GM12878 (cell line): Measurements from ENCODE around the gene CRAMP1. TPM values are rescaled to one million over a fixed set of nuclear protein-coding genes. Genes with fewer than 3 reads are reported as not detected.

Experiments used
- ATAC-seq: fragments of 200-7000 bp; cut with Tn5 transposase; 3 replicates; pipeline ENCODE4 v1.9.1; 2020; ENCODE audit warnings: mild to moderate bottlenecking, moderate library complexity
- BruUV-seq: library from RNA; stranded (reverse); fragments of 400-500 nt; replicated peaks from 2 replicates; lab custom pipeline; 2021; lab: Mats Ljungman, UMichigan
- CTCF ChIA-PET: fragments of 300-600 bp; sonication (Branson Sonifier 250); formaldehyde crosslinking; extraction: SDS; loops from one replicate; lab custom pipeline; 2021; ENCODE audit warnings: inconsistent platforms; lab: Yijun Ruan, JAX
- POLR2A ChIA-PET: fragments of 350-600 bp; formaldehyde crosslinking; extraction: SDS; loops from one replicate; lab custom pipeline; 2021; ENCODE audit warnings: inconsistent platforms; lab: Charles Lee
- RAD21 ChIA-PET: fragments of 300-600 bp; sonication (Branson Sonifier 250); formaldehyde crosslinking; loops from one replicate; lab custom pipeline; 2023; ENCODE audit warnings: antibody characterized with exemption; ENCODE audit not compliant: unreplicated experiment; lab: Charles Lee
- SMC1A ChIA-PET: fragments of 300-600 bp; sonication (Branson Sonifier 250); formaldehyde crosslinking; loops from one replicate; lab custom pipeline; 2023; ENCODE audit not compliant: unreplicated experiment, uncharacterized antibody; lab: Charles Lee
- DNase-seq: peaks from one replicate; pipeline ENCODE4 v3.0.0-alpha.2; 2011; ENCODE audit warnings: low read depth, low spot score
- FAIRE-seq: peaks from 3 replicates; lab custom pipeline; 2011; peaks lifted over from hg19 to GRCh38; lab: Jason Lieb, UNC
- H2AFZ ChIP-seq: 2 replicates; pipeline ENCODE4 v1.6.0; 2011; ENCODE audit warnings: low read depth, low read length, control low read depth; ENCODE audit not compliant: control insufficient read depth
- H3K27ac ChIP-seq: 2 replicates; pipeline ENCODE4 v1.5.1; 2011; ENCODE audit warnings: control low read depth; ENCODE audit not compliant: control insufficient read depth, insufficient read depth
- H3K27me3 ChIP-seq, 2 experiments: replicated peaks in 1 of 2; 2 replicates each; pipeline versions ENCODE4 v1.6.0 to v1.6.1; 2011; ENCODE audit warnings: low read length in 1 of 2; ENCODE audit not compliant: control insufficient read depth in 2 of 2, insufficient read depth in 2 of 2
- H3K36me3 ChIP-seq, 2 experiments: 2 replicates each; pipeline ENCODE4 v1.5.1; 2011; ENCODE audit warnings: low read length in 1 of 2; ENCODE audit not compliant: control insufficient read depth in 2 of 2, insufficient read depth in 2 of 2
- H3K4me1 ChIP-seq: 2 replicates; pipeline ENCODE4 v1.6.1; 2011; ENCODE audit warnings: mild to moderate bottlenecking, low read length, moderate library complexity, mixed read lengths; ENCODE audit not compliant: control insufficient read depth, insufficient read depth
- H3K4me2 ChIP-seq: 2 replicates; pipeline ENCODE4 v1.6.0; 2011; ENCODE audit warnings: control low read depth; ENCODE audit not compliant: control insufficient read depth, insufficient read depth
- H3K4me3 ChIP-seq: fragments of 200-600 bp; sonication (generic); 2 replicates; pipeline ENCODE4 v1.5.1; 2016
- H3K79me2 ChIP-seq: 2 replicates; pipeline ENCODE4 v1.6.0; 2011; ENCODE audit warnings: low read length; ENCODE audit not compliant: control insufficient read depth, insufficient read depth
- H3K9ac ChIP-seq: 2 replicates; pipeline ENCODE4 v1.8.0; 2011; ENCODE audit warnings: low read length, control low read depth, mixed read lengths; ENCODE audit not compliant: control insufficient read depth, insufficient read depth
- H3K9me3 ChIP-seq: replicated peaks from 3 replicates; pipeline ENCODE4 v1.5.1; 2011; ENCODE audit warnings: mild to moderate bottlenecking, low read length; ENCODE audit not compliant: control insufficient read depth, insufficient read depth
- H4K20me1 ChIP-seq: 2 replicates; pipeline ENCODE4 v1.6.0; 2011; ENCODE audit not compliant: control insufficient read depth, insufficient read depth
- BRCA1 ChIP-seq: IDR thresholded peaks from 2 replicates; pipeline ENCODE4 v1.6.1; 2011; ENCODE audit warnings: low read depth, low read length, improper control_type of control experiment
- EED ChIP-seq: sonication (generic); IDR thresholded peaks from 2 replicates; pipeline ENCODE4 v1.6.1; 2016; ENCODE audit warnings: antibody characterized with exemption, low read depth
- HCFC1 ChIP-seq: fragments of 150-350 bp; IDR thresholded peaks from 2 replicates; pipeline ENCODE4 v1.6.1; 2014; ENCODE audit warnings: low read length
- IKZF1 ChIP-seq: fragments of 450-650 bp; conservative IDR thresholded peaks from 2 replicates; pipeline ENCODE4 v1.6.1; 2017; ENCODE audit warnings: antibody characterized with exemption, mild to moderate bottlenecking
- NR2C2 ChIP-seq: IDR thresholded peaks from 2 replicates; pipeline ENCODE4 v1.6.1; 2011; ENCODE audit warnings: borderline replicate concordance, low read depth; ENCODE audit not compliant: control insufficient read depth, insufficient read length
- POU2F2 ChIP-seq: IDR thresholded peaks from 3 replicates; pipeline ENCODE4 v1.6.1; 2011; ENCODE audit warnings: low read depth, mild to moderate bottlenecking, low read length, borderline replicate concordance
- RFX5 ChIP-seq: IDR thresholded peaks from 2 replicates; pipeline ENCODE4 v1.6.1; 2011; ENCODE audit warnings: low read depth, low read length, improper control_type of control experiment
- RUNX3 ChIP-seq: IDR thresholded peaks from 2 replicates; pipeline ENCODE4 v1.6.1; 2012; ENCODE audit warnings: low read length, inconsistent platforms
- SMAD1 ChIP-seq: fragments of 450-650 bp; IDR thresholded peaks from 2 replicates; pipeline ENCODE4 v1.6.1; 2018; ENCODE audit warnings: mild to moderate bottlenecking, low read depth; ENCODE audit not compliant: partially characterized antibody
- SMARCA5 ChIP-seq: fragments of 450-650 bp; IDR thresholded peaks from 2 replicates; pipeline ENCODE4 v1.6.1; 2017; ENCODE audit warnings: mild to moderate bottlenecking
- ZBED1 ChIP-seq: IDR thresholded peaks from 2 replicates; pipeline ENCODE4 v1.6.1; 2016; ENCODE audit warnings: borderline replicate concordance
- ZNF622 ChIP-seq: fragments of 450-650 bp; IDR thresholded peaks from 2 replicates; pipeline ENCODE4 v1.6.1; 2017; ENCODE audit warnings: mild to moderate bottlenecking, inconsistent platforms
- ZZZ3 ChIP-seq: IDR thresholded peaks from 2 replicates; pipeline ENCODE4 v1.6.1; 2011; ENCODE audit warnings: low read depth; ENCODE audit not compliant: control insufficient read depth, insufficient read length
- WGBS: methylation state at CpG from one replicate; pipeline ENCODE4 v1.1.6; 2016; ENCODE audit warnings: low lambda C conversion rate; ENCODE audit not compliant: insufficient replicate concordance, insufficient coverage; ENCODE audit errors: missing lambda C conversion rate; 5-methylcytosine and 5-hydroxymethylcytosine counted together
- in situ Hi-C: fragments of 300-500 bp; cut with MboI; formaldehyde crosslinking; loops from 9 replicates; pipeline ENCODE4 v1.14.3; 2018; ENCODE audit warnings: mixed read lengths
- intact Hi-C: fragments of 100-400 bp; cut with micrococcal nuclease; formaldehyde crosslinking; loops from one replicate; pipeline ENCODE4 v1.14.2; 2022; ENCODE audit not compliant: unreplicated experiment
- polyA plus RNA-seq, 11 experiments: library from polyadenylated mRNA; depleted of rRNA in 4 of 11; unstranded in 6 of 11; stranded (reverse) in 5 of 11; fragments of >200 nt; fragmentation: Nextera tagmentation in 4 of 11; fragmentation: Illumina TruSeq in 1 of 11; extraction: Ambion mirVana in 4 of 11; extraction: Trizol in 1 of 11; gene quantifications; 1 replicate in 1 of 11; 2 replicates in 10 of 11; pipeline versions ENCODE4 v1.2.1 to v1.2.3, GENCODE V29; 2011 to 2016; ENCODE audit warnings: inconsistent platforms in 2 of 11, missing spikeins in 2 of 11, low read depth in 1 of 11
- total RNA-seq, 4 experiments: library from RNA; depleted of rRNA in 3 of 4; stranded (reverse); fragments of >200 nt in 3 of 4; fragmentation: Illumina TruSeq in 1 of 4; extraction: Trizol in 1 of 4; gene quantifications; 2 replicates each; pipeline versions ENCODE4 v1.2.1 to v1.2.3, GENCODE V29; 2013 to 2021
- TF ChIP-seq, protein P1 (sequence below): fragments of 450-650 bp; formaldehyde crosslinking; IDR thresholded peaks from 2 replicates; pipeline ENCODE4 v1.5.0; 2022; ENCODE audit warnings: mild to moderate bottlenecking, missing genetic modification characterization

Gene CRAMP1
- total and polyA plus RNA-seq, 10 of the 15 experiments (the other 5 are each of a cell fraction or from before 2014, with no cell fraction given): 0.37 to 9.8 (median 3.9) TPM

DNA sequence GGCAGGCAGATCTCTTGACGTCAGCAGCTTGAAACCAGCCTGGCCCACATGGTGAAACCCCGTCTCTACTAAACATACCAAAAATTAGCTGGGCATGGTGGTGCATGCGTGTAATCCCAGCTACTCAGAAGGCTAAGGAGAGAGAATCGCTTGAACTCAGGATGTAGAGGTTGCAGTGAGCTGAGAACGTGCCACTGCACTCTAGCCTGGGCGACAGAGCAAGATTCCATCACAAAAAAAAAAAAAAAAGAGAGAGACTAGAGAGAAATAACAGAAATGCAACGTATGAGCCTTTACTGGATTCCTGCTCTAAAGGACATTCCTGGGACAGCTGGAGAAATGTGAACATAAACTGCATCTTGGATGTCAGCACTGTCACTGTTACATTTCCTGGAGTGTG lies 11.1 kb upstream of the CRAMP1 start:
- TF ChIP-seq ZBED1 (no peak), SMARCA5 (no peak), RUNX3 (no peak), IKZF1 (no peak), RFX5 (no peak), BRCA1 (no peak), ZNF622 (no peak), SMAD1 (no peak)
- TF ChIP-seq, all 136 proteins: peak for 0
- no peaks in the 10 kb centered on the region for H4K20me1 ChIP-seq
- in situ Hi-C loops: no loop called here
- ChIA-PET SMC1A (interaction anchor here (0.6 to 1.1 kb wide), 2 partner anchors 9 to 269 kb away, joined by 3 read pairs; no protein-coding TSS in a partner anchor), CTCF (interaction anchor here (0.6 kb wide), 1 partner anchor 110 kb away, joined by 4 read pairs; no protein-coding TSS in a partner anchor), POLR2A (no interaction called here), RAD21 (no interaction called here)
- DNase-seq (no peak), ATAC-seq (no peak), FAIRE-seq (no peak)
- BruUV-seq: no TSS peak
- 68% methylated on average over 7 of the region's 7 CpGs for WGBS
- H3K4me3 ChIP-seq: no peak overlapping the region
- H3K9me3 ChIP-seq: no peaks in the 10 kb centered on the region
- H3K79me2 ChIP-seq: no peaks in the 10 kb centered on the region
- no peaks in the 10 kb centered on the region for H3K27me3 ChIP-seq
- H3K4me1 ChIP-seq: no peaks in the 10 kb centered on the region
- no peaks in the 10 kb centered on the region; a peak in 1 of 4 replicates for H3K36me3 ChIP-seq
- intact Hi-C loops: no loop called here
- H2AFZ ChIP-seq: no peak overlapping the region
- no peak overlapping the region for H3K4me2 ChIP-seq
- H3K9ac ChIP-seq: no peak overlapping the region
- H3K27ac ChIP-seq: no peak overlapping the region

DNA sequence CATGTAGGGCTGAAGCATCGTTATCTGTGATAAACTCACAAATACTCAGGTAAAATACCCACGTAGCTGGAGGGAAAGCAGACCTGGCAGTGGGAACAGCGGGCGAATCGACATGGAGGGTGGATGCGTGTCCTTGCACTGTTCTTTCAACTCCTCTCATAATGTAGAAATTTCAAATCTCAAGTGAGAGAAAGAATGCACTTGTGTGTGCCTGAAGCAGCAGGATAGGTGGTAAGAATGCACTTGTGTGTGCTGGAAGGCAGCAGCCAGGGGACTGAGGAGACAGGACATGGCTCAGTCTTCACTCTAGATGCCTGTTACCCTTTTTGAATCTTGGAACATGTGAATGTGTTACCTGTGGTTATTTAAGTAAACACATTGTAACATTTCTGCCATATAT lies 10.7 kb upstream of the CRAMP1 start:
- ChIA-PET CTCF (interaction anchor here (0.6 kb wide), 1 partner anchor 109 kb away, joined by 4 read pairs; no protein-coding TSS in a partner anchor), SMC1A (interaction anchor here (1.1 kb wide), 1 partner anchor 8 kb away, joined by 3 read pairs; no protein-coding TSS in a partner anchor), POLR2A (no interaction called here), RAD21 (no interaction called here)
- intact Hi-C loops (no loop called here), in situ Hi-C loops (no loop called here)
- Histone ChIP-seq H4K20me1 (no peaks in the 10 kb centered on the region), H3K27ac (no peak overlapping the region), H3K27me3 (no peaks in the 10 kb centered on the region), H3K4me1 (no peaks in the 10 kb centered on the region), H3K4me2 (no peak overlapping the region), H3K9ac (no peak overlapping the region), H2AFZ (no peak overlapping the region), H3K79me2 (no peaks in the 10 kb centered on the region), H3K4me3 (no peak overlapping the region), H3K36me3 (no peaks in the 10 kb centered on the region; a peak in 2 of 4 replicates), H3K9me3 (no peaks in the 10 kb centered on the region)
- no TSS peak for BruUV-seq
- DNase-seq (no peak), FAIRE-seq (no peak), ATAC-seq (no peak)
- 76% methylated on average over 6 of the region's 6 CpGs for WGBS
- TF ChIP-seq NR2C2 (no peak), POU2F2 (no peak), EED (no peak), ZZZ3 (no peak), HCFC1 (no peak)
- TF ChIP-seq, protein P1, sequence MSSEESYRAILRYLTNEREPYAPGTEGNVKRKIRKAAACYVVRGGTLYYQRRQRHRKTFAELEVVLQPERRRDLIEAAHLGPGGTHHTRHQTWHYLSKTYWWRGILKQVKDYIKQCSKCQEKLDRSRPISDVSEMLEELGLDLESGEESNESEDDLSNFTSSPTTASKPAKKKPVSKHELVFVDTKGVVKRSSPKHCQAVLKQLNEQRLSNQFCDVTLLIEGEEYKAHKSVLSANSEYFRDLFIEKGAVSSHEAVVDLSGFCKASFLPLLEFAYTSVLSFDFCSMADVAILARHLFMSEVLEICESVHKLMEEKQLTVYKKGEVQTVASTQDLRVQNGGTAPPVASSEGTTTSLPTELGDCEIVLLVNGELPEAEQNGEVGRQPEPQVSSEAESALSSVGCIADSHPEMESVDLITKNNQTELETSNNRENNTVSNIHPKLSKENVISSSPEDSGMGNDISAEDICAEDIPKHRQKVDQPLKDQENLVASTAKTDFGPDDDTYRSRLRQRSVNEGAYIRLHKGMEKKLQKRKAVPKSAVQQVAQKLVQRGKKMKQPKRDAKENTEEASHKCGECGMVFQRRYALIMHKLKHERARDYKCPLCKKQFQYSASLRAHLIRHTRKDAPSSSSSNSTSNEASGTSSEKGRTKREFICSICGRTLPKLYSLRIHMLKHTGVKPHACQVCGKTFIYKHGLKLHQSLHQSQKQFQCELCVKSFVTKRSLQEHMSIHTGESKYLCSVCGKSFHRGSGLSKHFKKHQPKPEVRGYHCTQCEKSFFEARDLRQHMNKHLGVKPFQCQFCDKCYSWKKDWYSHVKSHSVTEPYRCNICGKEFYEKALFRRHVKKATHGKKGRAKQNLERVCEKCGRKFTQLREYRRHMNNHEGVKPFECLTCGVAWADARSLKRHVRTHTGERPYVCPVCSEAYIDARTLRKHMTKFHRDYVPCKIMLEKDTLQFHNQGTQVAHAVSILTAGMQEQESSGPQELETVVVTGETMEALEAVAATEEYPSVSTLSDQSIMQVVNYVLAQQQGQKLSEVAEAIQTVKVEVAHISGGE (CRISPR knock-in tag): no peak
